Measurements from ENCODE around the gene PMEPA1.

The PMEPA1 gene

DNA sequence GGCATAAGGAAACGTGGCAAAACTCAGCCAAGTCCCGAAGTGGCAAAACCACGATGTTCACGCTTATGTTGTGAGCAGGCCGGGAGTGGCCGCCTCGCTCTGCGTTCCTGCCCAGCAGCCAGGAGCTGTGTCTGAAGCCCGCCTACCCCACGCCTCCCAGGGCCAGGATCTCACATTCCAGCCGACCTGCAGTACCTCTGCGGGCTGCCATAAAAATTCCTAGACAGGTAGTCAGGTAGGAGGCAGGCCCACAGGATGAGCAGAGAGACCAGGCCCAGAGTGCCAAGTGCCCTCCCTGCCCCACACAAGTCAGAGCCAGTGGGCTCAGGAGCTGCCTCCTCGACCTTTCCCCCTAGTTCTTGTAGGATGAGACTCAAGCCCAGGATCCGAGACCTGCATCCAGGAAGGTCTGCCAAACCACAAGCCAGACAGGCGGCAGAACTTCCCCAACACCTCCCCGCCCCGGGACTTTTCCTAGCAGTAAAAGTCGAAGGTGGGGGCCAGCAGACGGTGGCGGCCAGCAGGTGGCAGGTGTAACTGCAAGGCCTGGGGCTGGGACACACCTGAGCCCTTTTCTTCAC, 16.7 kb downstream of the PMEPA1 start:
- DNase-seq, result no peak

GRCh38 chr20:57692393-57692792, 17.4 kb downstream of the PMEPA1 start:
- no peak for DNase-seq

GRCh38 chr20:57691699-57692098, 18.1 kb downstream of the PMEPA1 start:
- DNase-seq, result no peak

GRCh38 chr20:57690525-57690924, 19.3 kb downstream of the PMEPA1 start:
- DNase-seq, result no peak

GRCh38 chr20:57689745-57690481, 19.9 kb downstream of the PMEPA1 start:
- no peak for DNase-seq

DNA sequence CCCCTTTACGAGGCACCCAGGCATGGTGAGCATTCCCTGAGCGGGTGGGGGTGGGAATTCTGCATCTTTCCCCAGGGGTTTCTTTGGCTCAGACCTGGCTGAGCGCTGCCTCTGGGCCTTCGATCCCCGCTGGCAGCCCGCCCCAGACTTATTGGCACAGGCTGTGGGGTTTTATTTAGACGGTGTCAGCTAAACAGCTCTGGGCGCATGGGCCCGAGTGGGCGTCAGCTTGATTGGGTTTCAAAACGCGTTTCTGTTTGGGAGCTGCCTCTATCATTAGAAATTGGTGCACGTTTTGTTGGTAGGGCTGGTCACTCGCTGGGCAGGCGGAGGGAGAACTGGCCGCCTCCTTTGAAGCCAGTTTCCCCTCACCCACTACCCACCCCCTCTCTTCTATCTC, 21.0 kb downstream of the PMEPA1 start:
- no peak for DNase-seq

DNA sequence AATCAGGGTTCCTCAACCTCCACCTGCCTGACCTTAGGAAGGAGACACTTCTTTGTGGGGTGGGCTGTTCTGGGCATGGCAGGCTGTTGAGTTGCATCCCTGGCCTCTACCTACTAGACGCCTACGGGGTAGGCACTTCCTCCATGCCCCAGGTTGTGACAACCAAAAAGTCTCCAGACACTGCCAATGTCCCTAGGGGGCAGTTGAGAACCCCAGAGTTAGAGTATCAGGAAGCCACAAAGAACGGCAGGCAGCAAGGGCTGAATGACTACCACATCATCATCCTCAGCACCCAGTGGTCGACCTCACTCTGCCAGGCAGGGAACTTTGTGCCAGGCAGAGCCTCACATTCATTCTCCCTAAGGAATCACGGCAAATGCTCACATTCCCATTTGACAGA, 21.5 kb downstream of the PMEPA1 start:
- no peak for DNase-seq

- no peak for DNase-seq
Measured at GRCh38 chr20:57686931-57687652, 22.7 kb downstream of the PMEPA1 start.

GRCh38 chr20:57685146-57685758, 24.6 kb downstream of the PMEPA1 start:
- no peak for DNase-seq

DNA sequence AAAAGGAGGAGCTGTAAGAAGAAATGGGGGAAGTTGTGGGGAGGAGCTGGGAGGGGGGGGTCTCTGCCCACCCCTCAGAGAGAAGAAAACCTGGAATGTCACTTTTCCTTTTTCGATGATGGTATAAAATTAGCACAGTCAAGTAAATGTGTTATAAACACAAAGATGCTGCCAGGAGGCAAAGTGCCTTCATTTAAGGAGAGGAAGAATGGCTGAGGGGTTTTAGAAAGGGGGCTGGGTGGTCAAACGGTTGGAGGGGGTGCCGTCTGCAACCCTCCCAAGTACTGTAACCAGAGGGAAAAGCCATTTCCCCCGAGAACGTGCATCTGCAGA, 25.0 kb downstream of the PMEPA1 start:
- no peak for DNase-seq

DNA sequence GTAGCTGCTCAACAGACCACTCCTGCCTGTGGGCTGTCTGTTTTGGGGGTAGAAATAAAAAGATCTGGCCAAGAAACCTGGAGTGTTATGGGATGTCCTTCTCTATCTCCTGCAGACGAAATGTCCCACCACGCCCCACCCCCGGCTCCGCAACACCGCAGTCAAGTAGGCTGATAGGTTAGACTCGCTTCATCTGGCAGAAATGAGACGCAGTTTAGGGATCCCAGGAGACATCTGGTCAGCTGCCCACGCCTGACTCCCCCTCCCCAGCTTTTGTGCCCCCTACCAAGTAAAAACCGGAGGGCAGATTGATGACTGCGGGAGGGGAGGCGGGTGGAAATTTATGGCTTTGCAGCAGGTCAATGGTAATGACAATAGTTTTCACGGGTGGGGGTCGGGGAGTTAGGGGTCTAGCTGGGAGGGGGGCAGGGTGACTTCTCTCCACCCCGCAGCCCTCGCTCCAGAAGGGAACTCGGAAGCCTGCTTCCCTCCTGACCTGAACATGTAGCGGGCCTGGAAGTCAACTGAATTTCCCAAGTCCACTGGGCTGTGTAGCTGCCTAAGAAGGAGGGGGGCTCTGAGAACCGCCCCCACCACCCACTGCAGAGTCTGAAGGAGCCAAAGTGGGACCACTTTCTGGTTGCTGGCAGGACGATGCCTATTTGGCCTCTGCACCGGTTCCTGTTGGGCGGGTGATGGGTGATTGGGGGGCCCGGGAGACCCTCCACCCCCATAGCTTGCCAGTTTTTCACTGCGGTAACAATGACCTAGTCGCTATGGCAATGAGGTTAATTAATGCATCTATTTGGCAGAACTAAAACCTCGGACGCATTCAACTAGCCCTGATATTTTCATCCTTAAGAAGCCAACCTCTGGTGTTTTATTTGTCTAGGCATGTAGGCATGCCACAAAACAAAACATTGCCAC, 25.7 kb downstream of the PMEPA1 start:
- DNase-seq, result no peak

DNA sequence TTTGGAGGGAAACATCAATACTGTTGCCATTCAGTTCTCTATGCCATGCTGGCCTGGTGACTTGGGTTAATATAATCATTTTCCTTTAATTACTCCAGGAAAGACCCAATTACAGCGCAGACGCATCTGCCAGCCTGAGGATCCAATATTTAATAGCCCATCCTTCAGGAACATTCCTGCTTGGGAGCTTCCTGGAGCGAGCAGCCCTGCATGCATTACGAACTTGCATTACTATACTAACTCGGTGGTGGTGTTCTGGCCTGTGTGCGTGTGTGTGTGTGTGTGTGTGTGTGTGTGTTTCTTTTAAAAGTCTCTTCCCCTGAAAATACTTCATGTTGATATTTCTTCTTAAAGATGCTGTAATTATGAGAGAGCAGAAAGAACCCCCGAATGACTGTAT, 26.5 kb downstream of the PMEPA1 start:
- no peak for DNase-seq

GRCh38 chr20:57682184-57683101, 27.4 kb downstream of the PMEPA1 start:
- DNase-seq, result no peak

- DNase-seq, result no peak
Measured at GRCh38 chr20:57680934-57681914, 28.6 kb downstream of the PMEPA1 start.

DNA sequence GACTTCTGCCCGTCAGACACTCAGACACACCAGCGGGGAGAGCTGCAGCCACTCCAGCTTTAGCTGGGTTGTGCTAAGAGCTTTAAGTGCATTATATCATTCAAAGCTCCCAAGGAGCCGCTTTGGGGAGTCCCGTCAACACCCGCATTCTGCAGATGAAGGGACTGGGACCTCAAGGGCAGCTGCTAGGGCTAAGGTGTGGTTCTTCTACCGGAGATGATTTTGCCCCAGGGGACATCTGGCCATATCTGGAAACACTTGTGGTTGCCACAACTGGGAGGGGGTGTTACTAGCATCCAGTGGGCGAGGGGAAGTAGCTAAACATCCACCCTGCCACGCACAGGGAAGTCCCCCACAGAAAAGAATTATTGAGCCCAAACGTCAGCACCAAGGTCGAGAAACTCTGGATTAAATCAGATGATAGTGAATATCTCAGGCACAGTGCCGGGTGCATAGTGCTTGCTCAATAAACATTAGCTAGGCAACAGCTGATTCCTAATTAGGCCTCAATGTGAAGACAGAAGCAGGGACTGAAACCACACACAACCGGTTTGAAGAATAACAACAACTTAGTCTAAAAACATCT, 29.6 kb downstream of the PMEPA1 start:
- no peak for DNase-seq

DNA sequence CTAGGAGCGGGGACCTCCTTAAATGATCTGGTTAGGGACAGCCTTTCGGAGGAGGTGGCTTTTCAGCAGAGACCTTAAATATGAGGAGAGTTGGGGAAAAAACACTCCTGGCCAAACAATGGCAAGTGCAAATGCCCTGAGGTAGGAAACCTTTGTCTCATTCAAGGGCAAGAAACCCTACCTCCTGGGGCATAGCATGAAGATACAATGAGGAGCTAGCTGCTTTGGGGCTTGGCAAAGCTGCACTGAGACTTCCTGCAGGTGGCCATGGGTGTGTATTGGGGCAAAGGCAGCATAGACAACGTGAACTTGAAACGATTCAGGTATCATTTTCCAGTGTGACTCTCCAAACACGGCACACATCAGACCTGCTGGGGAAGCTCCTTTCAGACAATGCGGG, 30.7 kb downstream of the PMEPA1 start:
- DNase-seq, result no peak

GRCh38 chr20:57678340-57678739, 31.5 kb downstream of the PMEPA1 start:
- peak; percentile 81 for DNase-seq

DNA sequence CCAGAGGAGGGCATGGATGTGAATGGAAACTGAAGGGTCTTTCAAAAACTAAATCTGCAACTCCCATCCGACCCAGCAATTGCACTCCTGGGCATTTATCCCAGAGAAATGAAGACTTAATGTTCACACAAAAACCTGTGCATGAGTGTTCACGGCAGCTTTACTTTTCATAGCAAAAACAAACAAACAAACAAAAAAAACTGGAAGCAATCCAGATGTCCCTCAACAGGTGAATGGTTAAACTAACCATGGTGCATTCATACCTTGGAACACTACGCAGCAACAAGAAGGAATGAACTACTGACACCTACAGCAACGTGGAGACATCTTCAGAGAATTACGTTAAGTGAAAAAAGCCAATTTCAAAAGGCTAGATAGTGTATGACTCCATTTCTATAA, 32.2 kb downstream of the PMEPA1 start:
- DNase-seq, result no peak

- no peak for DNase-seq
Measured at GRCh38 chr20:57676589-57677583, 32.9 kb downstream of the PMEPA1 start.
